T-cell (primary cell): ENCODE data around the gene PPP2R5A. TPM values are rescaled to one million over a fixed set of nuclear protein-coding genes. Genes with fewer than 3 reads are reported as not detected.

Experiments used
- ATAC-seq, 4 experiments: fragments of 200-7000 bp in 3 of 4; fragments of 150-1000 bp in 1 of 4; cut with Tn5 transposase; replicated peaks in 1 of 4; 1 replicate in 3 of 4; 2 replicates in 1 of 4; pipeline ENCODE4 v1.10.0; 2021; ENCODE audit warnings: moderate library complexity in 3 of 4, mild to moderate bottlenecking in 2 of 4, moderate number of reproducible peaks in 1 of 4
- CTCF ChIA-PET, 2 donors: fragments of 300-600 bp; sonication (Branson Sonifier 250); formaldehyde crosslinking; loops; one replicate each; lab custom pipeline; 2022; ENCODE audit warnings: antibody characterized with exemption in 2 of 2; lab: Charles Lee
- POLR2A ChIA-PET, 2 donors: fragments of 300-600 bp; sonication (Branson Sonifier 250); formaldehyde crosslinking; loops; one replicate each; lab custom pipeline; 2022; ENCODE audit warnings: antibody characterized with exemption in 2 of 2; lab: Charles Lee
- DNase-seq, 35 experiments: peaks; one replicate each; pipeline versions ENCODE4 v3.0.0 to v3.0.0-alpha.2; 2013 to 2023
- H3K27ac ChIP-seq: one replicate; pipeline ENCODE4 v1.5.1; 2013; ENCODE audit warnings: low read length
- H3K27me3 ChIP-seq, 2 experiments: replicated peaks in 1 of 2; 1 replicate in 1 of 2; 2 replicates in 1 of 2; pipeline versions ENCODE4 v1.6.1 to v1.7.0; 2013; ENCODE audit warnings: low read length in 1 of 2, mixed read lengths in 1 of 2; ENCODE audit not compliant: control insufficient read depth in 2 of 2, insufficient read depth in 2 of 2; ENCODE audit errors: extremely low read depth in 1 of 2
- H3K36me3 ChIP-seq, 2 donors: 1 replicate in 1 of 2; 2 replicates in 1 of 2; pipeline versions ENCODE4 v1.6.1 to v1.7.0; 2013; ENCODE audit warnings: low read length in 1 of 2; ENCODE audit not compliant: control insufficient read depth in 2 of 2, insufficient read depth in 1 of 2; ENCODE audit errors: extremely low read depth in 1 of 2
- H3K4me1 ChIP-seq, 2 experiments: 1 replicate in 1 of 2; 2 replicates in 1 of 2; pipeline versions ENCODE4 v1.6.1 to v1.7.0; 2013; ENCODE audit warnings: low read length in 2 of 2, mixed read lengths in 1 of 2; ENCODE audit not compliant: insufficient read depth in 2 of 2, control insufficient read depth in 1 of 2; ENCODE audit errors: extremely low read depth in 1 of 2
- H3K4me3 ChIP-seq, 2 donors: 1 replicate in 1 of 2; 2 replicates in 1 of 2; pipeline versions ENCODE4 v1.5.1 to v1.7.0; 2013; ENCODE audit warnings: mild to moderate bottlenecking in 2 of 2, low read length in 1 of 2, moderate library complexity in 1 of 2; ENCODE audit not compliant: control insufficient read depth in 1 of 2; ENCODE audit errors: extremely low read depth in 1 of 2
- H3K9me3 ChIP-seq: 2 replicates; pipeline ENCODE4 v1.7.0; 2013
- H3K27ac Mint-ChIP-seq, 2 donors: one replicate each; pipeline ENCODE4 v1.8.0; 2020 to 2021; ENCODE audit warnings: mild to moderate bottlenecking in 2 of 2, mixed read lengths in 2 of 2
- H3K27me3 Mint-ChIP-seq, 2 donors: one replicate each; pipeline ENCODE4 v1.8.0; 2021 to 2022; ENCODE audit warnings: mixed read lengths in 2 of 2
- H3K36me3 Mint-ChIP-seq: one replicate; pipeline ENCODE4 v1.8.0; 2021; ENCODE audit warnings: mixed read lengths
- H3K4me1 Mint-ChIP-seq, 3 donors: one replicate each; pipeline ENCODE4 v1.8.0; 2020 to 2022; ENCODE audit warnings: mixed read lengths in 3 of 3, mild to moderate bottlenecking in 1 of 3
- H3K4me3 Mint-ChIP-seq, 3 donors: one replicate each; pipeline ENCODE4 v1.8.0; 2020 to 2022; ENCODE audit warnings: mild to moderate bottlenecking in 3 of 3, mixed read lengths in 3 of 3, moderate library complexity in 3 of 3
- H3K9me3 Mint-ChIP-seq, 3 donors: one replicate each; pipeline ENCODE4 v1.8.0; 2020 to 2022; ENCODE audit warnings: mixed read lengths in 3 of 3
- WGBS: methylation state at CpG from one replicate; pipeline ENCODE4 v1.1.5; 2013; ENCODE audit warnings: missing lambda C conversion rate; ENCODE audit not compliant: insufficient coverage; 5-methylcytosine and 5-hydroxymethylcytosine counted together
- total RNA-seq, 35 experiments: library from RNA in 6 of 35; stranded (reverse) in 6 of 35; fragments of 120-200 nt in 1 of 35; gene quantifications; one replicate each; pipeline versions ENCODE4 v1.2.1 to v1.2.4 and lab custom pipeline; 2013 to 2026

Gene PPP2R5A
- total RNA-seq, 5 donors from 2014 or later (not counting 1 experiment from before 2014, with no cell fraction given) = 40.4 to 51.1 (median 46.7) TPM

GRCh38 chr1:212294983-212295382 lies 9.8 kb downstream of the PPP2R5A start:
- Mint-ChIP-seq H3K36me3 (peaks cover 13% of the 10 kb centered on the region), H3K4me1 (peaks cover 74 to 80% (median 78%) of the 10 kb centered on the region in 3 donors), H3K4me3 (peak overlapping the region in 1 of 3 donors; percentile 5), H3K27ac (no peak overlapping the region), H3K27me3 (no peaks in the 10 kb centered on the region), H3K9me3 (no peaks in the 10 kb centered on the region)
- H3K9me3 ChIP-seq = no peaks in the 10 kb centered on the region
- ChIA-PET POLR2A (interaction anchor here in 1 of 2 donors (1.7 kb wide), 1 partner anchor 17 kb away, joined by 5 read pairs; no protein-coding TSS in a partner anchor), CTCF (interaction anchor here in 1 of 2 donors (1.5 to 6.7 kb wide), 2 partner anchors 224 to 260 kb away, joined by 3 to 68 read pairs; partner anchors contain the start of genes DTL and INTS7)
- no peak overlapping the region for H3K27ac ChIP-seq
- H3K4me3 ChIP-seq = no peak overlapping the region
- no peak for DNase-seq
- WGBS = 98% methylated on average over 3 of the region's 3 CpGs
- H3K4me1 ChIP-seq = peaks cover 11 to 41% of the 10 kb centered on the region in 2 experiments
- ATAC-seq = no peak
- H3K27me3 ChIP-seq = no peaks in the 10 kb centered on the region
- no peaks in the 10 kb centered on the region for H3K36me3 ChIP-seq

- Mint-ChIP-seq H3K27me3 (no peaks in the 10 kb centered on the region), H3K27ac (peak overlapping the region; percentile 5 to 17), H3K9me3 (no peaks in the 10 kb centered on the region), H3K4me3 (peak overlapping the region in 1 of 3 donors; percentile 5), H3K36me3 (peaks cover 12% of the 10 kb centered on the region), H3K4me1 (peaks cover 71 to 77% (median 75%) of the 10 kb centered on the region in 3 donors)
- ChIA-PET CTCF (interaction anchor here in 1 of 2 donors (0.7 to 6.7 kb wide), 2 partner anchors 225 to 235 kb away, joined by 3 to 68 read pairs; no protein-coding TSS in a partner anchor), POLR2A (no interaction called here)
- Histone ChIP-seq H3K36me3 (no peaks in the 10 kb centered on the region), H3K4me1 (peaks cover 11 to 38% of the 10 kb centered on the region in 2 experiments), H3K9me3 (no peaks in the 10 kb centered on the region), H3K27me3 (no peaks in the 10 kb centered on the region), H3K27ac (no peak overlapping the region), H3K4me3 (peak overlapping the region in 1 of 2 donors; percentile 15)
- DNase-seq = no peak
- 25% methylated on average over 2 of the region's 2 CpGs for WGBS
- ATAC-seq = no peak
Measured at GRCh38 chr1:212295579-212295978, 10.4 kb downstream of the PPP2R5A start.

GRCh38 chr1:212297338-212297737 lies 12.1 kb downstream of the PPP2R5A start:
- Mint-ChIP-seq H3K9me3 (no peaks in the 10 kb centered on the region), H3K4me3 (no peak overlapping the region), H3K4me1 (peaks cover 68 to 73% (median 72%) of the 10 kb centered on the region in 3 donors), H3K36me3 (peaks cover 9% of the 10 kb centered on the region), H3K27me3 (no peaks in the 10 kb centered on the region), H3K27ac (no peak overlapping the region)
- ChIA-PET CTCF (no interaction called here), POLR2A (no interaction called here)
- no peaks in the 10 kb centered on the region for H3K36me3 ChIP-seq
- H3K9me3 ChIP-seq = no peaks in the 10 kb centered on the region
- H3K4me3 ChIP-seq = no peak overlapping the region
- ATAC-seq (no peak), DNase-seq (no peak)
- no peaks in the 10 kb centered on the region for H3K27me3 ChIP-seq
- no peak overlapping the region for H3K27ac ChIP-seq
- WGBS = 85% methylated on average over 5 of the region's 6 CpGs
- peaks cover 9 to 25% of the 10 kb centered on the region in 2 experiments for H3K4me1 ChIP-seq

GRCh38 chr1:212301580-212301979 lies 16.4 kb downstream of the PPP2R5A start:
- Mint-ChIP-seq H3K27me3 (no peaks in the 10 kb centered on the region), H3K9me3 (no peaks in the 10 kb centered on the region), H3K36me3 (peaks cover 7% of the 10 kb centered on the region), H3K4me1 (peaks cover 58 to 60% (median 59%) of the 10 kb centered on the region in 3 donors), H3K27ac (no peak overlapping the region), H3K4me3 (no peak overlapping the region)
- no peak overlapping the region for H3K27ac ChIP-seq
- ATAC-seq (no peak), DNase-seq (no peak)
- WGBS = 83% methylated on average over 1 of the region's 1 CpG
- ChIA-PET POLR2A (no interaction called here), CTCF (interaction anchor here (1.0 to 2.0 kb wide), 3 partner anchors 10 to 231 kb away, joined by 3 to 6 read pairs (median 3); no protein-coding TSS in a partner anchor)
- no peaks in the 10 kb centered on the region for H3K36me3 ChIP-seq
- H3K4me1 ChIP-seq = peaks cover 3 to 13% of the 10 kb centered on the region in 2 experiments
- H3K27me3 ChIP-seq = no peaks in the 10 kb centered on the region
- H3K4me3 ChIP-seq = no peak overlapping the region
- no peaks in the 10 kb centered on the region for H3K9me3 ChIP-seq

- ATAC-seq (no peak), DNase-seq (no peak)
- H3K27me3 Mint-ChIP-seq = no peaks in the 10 kb centered on the region
- no peaks in the 10 kb centered on the region for H3K9me3 Mint-ChIP-seq
- no peak overlapping the region for H3K27ac ChIP-seq
- WGBS = 60% methylated on average over 1 of the region's 6 CpGs
- ChIA-PET POLR2A (no interaction called here), CTCF (interaction anchor here (1.0 to 2.0 kb wide), 2 partner anchors 11 to 231 kb away, joined by 3 to 6 read pairs; no protein-coding TSS in a partner anchor)
- H3K36me3 Mint-ChIP-seq = peaks cover 16% of the 10 kb centered on the region
- H3K4me3 ChIP-seq = no peak overlapping the region
- H3K4me1 Mint-ChIP-seq = peaks cover 61 to 70% (median 64%) of the 10 kb centered on the region in 3 donors
- H3K9me3 ChIP-seq = no peaks in the 10 kb centered on the region
- no peak overlapping the region for H3K4me3 Mint-ChIP-seq
- H3K36me3 ChIP-seq = peaks cover 0 to 5% of the 10 kb centered on the region in 2 donors
- H3K4me1 ChIP-seq = peaks cover 3 to 15% of the 10 kb centered on the region in 2 experiments
- no peak overlapping the region for H3K27ac Mint-ChIP-seq
- no peaks in the 10 kb centered on the region for H3K27me3 ChIP-seq
Measured at GRCh38 chr1:212302745-212303383, 17.7 kb downstream of the PPP2R5A start.

- ChIA-PET CTCF (interaction anchor here in 1 of 2 donors (0.8 kb wide), 1 partner anchor 271 kb away, joined by 3 read pairs; no protein-coding TSS in a partner anchor), POLR2A (interaction anchor here in 1 of 2 donors (0.6 kb wide), 1 partner anchor 289 kb away, joined by 11 read pairs; no protein-coding TSS in a partner anchor)
- Histone ChIP-seq H3K27me3 (no peaks in the 10 kb centered on the region), H3K4me1 (peaks cover 3 to 11% of the 10 kb centered on the region in 2 experiments), H3K4me3 (no peak overlapping the region), H3K36me3 (peaks cover 5 to 17% of the 10 kb centered on the region in 2 donors), H3K9me3 (no peaks in the 10 kb centered on the region), H3K27ac (no peak overlapping the region)
- DNase-seq (no peak), ATAC-seq (no peak)
- Mint-ChIP-seq H3K9me3 (no peaks in the 10 kb centered on the region), H3K27ac (peak overlapping the region in 1 of 2 donors; percentile 30), H3K36me3 (peaks cover 38% of the 10 kb centered on the region), H3K4me3 (peak overlapping the region in 1 of 3 donors; percentile 39), H3K4me1 (peaks cover 74 to 84% (median 77%) of the 10 kb centered on the region in 3 donors), H3K27me3 (no peaks in the 10 kb centered on the region)
Measured at GRCh38 chr1:212305342-212305741, 20.1 kb downstream of the PPP2R5A start.
